ENCODE data around the gene ANKRD9.

The ANKRD9 gene

DNA sequence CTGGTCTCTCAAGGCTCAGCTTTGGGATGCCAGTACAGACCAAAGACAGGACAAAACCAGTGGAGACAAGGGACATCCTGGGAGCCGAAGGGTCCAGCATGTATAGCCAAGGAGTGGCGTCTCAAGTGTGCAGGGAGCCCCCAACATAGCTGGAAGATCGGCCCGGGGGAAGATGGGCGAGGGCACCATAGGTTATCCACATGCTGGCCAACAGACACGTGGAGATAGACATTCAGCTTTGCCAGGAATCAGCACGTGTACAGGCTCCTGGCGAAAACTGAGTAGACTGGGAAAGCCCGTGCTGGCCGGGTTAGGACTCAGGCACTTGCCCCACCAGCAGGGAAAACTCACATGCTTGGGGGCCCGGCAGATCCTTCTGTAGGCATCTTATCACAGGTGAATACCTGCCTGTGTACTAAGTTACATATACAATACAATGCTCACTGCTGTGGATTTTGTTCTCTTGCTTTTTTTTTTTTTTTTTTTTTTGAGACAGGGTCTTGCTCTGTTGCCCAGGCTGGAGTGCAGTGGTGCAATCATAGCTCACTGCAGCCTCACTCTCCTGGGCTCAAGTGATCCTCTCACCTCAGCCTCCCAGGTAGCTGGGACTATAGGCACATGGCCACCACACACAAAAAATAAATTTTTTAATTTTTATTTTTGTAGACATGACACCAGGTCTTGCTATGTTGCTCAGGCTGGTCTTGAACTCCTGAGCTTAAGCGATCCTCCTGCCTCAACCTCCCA is 5.6 kb upstream of the ANKRD9 start:
- Histone ChIP-seq H3K9me3 (ENCODE audit: low read length) (no peaks in the 10 kb centered on the region), H3K79me2 (ENCODE audit: insufficient read depth, low read length) (no peaks in the 10 kb centered on the region), H3K4me1 (ENCODE audit: insufficient read depth, low read length, severe bottlenecking) (peaks cover 14% of the 10 kb centered on the region), H3K4me2 (ENCODE audit: low read length) (no peak overlapping the region), H3K36me3 (ENCODE audit: insufficient read depth, low read length) (no peaks in the 10 kb centered on the region), H3F3A (ENCODE audit: insufficient read depth, low read length) (no peaks in the 10 kb centered on the region), H4K20me1 (ENCODE audit: insufficient read depth, low read length) (no peaks in the 10 kb centered on the region), H3K9me2 (ENCODE audit: low read depth, low read length) (no peaks in the 10 kb centered on the region), H3K27me3 (ENCODE audit: insufficient read depth, low read length) (no peaks in the 10 kb centered on the region), H2AFZ (ENCODE audit: low read length) (no peak overlapping the region), H3K4me3 (ENCODE audit: low read depth, low read length, poor library complexity, severe bottlenecking) (no peak overlapping the region), H3K27ac (ENCODE audit: low read depth, low read length, poor library complexity, severe bottlenecking) (no peak overlapping the region), H3K9ac (ENCODE audit: low read length) (no peak overlapping the region)
- no peak for TF ChIP-seq EZH2 (IDR thresholded peaks at IDR 0.05; ENCODE audit: borderline replicate concordance, low read length)
- TF ChIP-seq, protein P1, sequence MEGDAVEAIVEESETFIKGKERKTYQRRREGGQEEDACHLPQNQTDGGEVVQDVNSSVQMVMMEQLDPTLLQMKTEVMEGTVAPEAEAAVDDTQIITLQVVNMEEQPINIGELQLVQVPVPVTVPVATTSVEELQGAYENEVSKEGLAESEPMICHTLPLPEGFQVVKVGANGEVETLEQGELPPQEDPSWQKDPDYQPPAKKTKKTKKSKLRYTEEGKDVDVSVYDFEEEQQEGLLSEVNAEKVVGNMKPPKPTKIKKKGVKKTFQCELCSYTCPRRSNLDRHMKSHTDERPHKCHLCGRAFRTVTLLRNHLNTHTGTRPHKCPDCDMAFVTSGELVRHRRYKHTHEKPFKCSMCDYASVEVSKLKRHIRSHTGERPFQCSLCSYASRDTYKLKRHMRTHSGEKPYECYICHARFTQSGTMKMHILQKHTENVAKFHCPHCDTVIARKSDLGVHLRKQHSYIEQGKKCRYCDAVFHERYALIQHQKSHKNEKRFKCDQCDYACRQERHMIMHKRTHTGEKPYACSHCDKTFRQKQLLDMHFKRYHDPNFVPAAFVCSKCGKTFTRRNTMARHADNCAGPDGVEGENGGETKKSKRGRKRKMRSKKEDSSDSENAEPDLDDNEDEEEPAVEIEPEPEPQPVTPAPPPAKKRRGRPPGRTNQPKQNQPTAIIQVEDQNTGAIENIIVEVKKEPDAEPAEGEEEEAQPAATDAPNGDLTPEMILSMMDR (IDR thresholded peaks at IDR 0.05; ENCODE audit: low read length) = no peak

DNA sequence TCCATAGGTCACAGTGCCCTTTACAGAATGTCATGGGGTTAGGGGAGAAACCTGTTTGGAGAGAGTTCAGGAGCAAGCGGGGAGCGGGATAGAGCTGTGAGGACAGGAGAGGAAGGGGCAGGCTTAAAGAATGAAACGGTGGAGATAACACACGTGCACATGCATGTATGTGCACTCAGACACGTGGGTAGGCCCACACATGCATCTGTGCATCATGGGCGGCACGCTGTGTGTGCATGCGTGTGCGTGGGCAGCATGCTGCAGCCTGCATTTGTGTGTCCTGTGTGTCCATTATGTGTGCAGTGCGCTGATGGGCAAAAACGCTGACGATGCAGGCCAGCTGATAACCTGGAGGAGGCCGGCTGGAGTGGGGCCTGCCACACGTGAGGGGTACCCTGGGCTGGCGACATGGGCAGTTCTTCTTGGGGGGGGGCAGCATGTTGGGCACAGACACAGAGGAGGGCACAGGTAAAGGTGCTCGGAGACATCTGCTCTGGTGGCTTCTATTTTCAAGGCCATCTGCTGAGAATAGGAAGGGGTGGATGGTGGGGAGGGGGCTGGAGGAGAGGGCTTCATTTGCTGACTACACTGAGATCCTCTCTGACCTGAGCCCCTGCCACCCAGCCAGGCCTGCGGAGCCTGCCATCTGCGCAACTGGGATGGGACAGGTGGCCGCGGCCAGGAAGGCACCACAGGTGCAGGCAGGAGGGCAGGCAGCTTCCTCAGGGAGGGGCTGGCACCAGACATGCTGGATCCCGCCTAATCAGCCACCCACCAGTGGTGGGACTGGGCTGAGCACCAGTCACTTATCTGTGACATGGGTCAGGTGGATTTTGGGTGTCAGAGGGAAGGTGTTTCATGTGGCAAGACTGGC is 4.6 kb upstream of the ANKRD9 start:
- Histone ChIP-seq H3K79me2 (ENCODE audit: insufficient read depth, low read length) (no peaks in the 10 kb centered on the region), H3F3A (ENCODE audit: insufficient read depth, low read length) (no peaks in the 10 kb centered on the region), H3K36me3 (ENCODE audit: insufficient read depth, low read length) (no peaks in the 10 kb centered on the region), H2AFZ (ENCODE audit: low read length) (no peak overlapping the region), H3K9ac (ENCODE audit: low read length) (no peak overlapping the region), H3K4me3 (ENCODE audit: low read depth, low read length, poor library complexity, severe bottlenecking) (no peak overlapping the region), H3K27me3 (ENCODE audit: insufficient read depth, low read length) (no peaks in the 10 kb centered on the region), H3K4me1 (ENCODE audit: insufficient read depth, low read length, severe bottlenecking) (peaks cover 14% of the 10 kb centered on the region), H3K27ac (ENCODE audit: low read depth, low read length, poor library complexity, severe bottlenecking) (no peak overlapping the region), H4K20me1 (ENCODE audit: insufficient read depth, low read length) (no peaks in the 10 kb centered on the region), H3K9me2 (ENCODE audit: low read depth, low read length) (no peaks in the 10 kb centered on the region), H3K4me2 (ENCODE audit: low read length) (no peak overlapping the region), H3K9me3 (ENCODE audit: low read length) (no peaks in the 10 kb centered on the region)
- TF ChIP-seq EZH2 (IDR thresholded peaks at IDR 0.05; ENCODE audit: borderline replicate concordance, low read length) = no peak
- TF ChIP-seq, protein P1 (IDR thresholded peaks at IDR 0.05; ENCODE audit: low read length) = no peak

DNA sequence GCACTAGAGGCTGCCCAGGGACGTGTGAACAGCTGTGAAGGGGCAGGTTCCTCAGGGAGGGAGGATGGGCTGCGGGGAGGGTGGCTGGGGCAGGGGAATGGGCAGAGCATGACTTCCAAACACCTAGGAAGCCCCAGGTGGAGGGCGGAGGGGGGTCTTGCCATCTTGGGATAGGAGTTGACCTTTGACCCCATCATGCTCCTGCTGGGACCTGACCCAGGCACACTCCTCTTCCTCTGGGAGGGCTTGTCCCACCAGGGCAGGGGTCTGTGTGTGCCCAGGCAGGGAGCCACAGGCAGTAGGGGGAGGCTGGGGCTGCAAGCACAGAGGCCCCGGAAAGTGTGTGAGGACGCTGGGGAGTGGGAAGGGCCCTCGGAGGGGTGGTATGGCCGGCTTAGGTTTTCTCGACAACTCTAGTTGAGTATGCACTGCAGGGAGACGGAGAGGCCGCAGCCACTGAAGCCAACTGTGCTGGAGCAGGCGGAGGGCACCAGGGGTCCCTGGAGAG is 3.3 kb upstream of the ANKRD9 start:
- Histone ChIP-seq H3K4me3 (ENCODE audit: low read depth, low read length, poor library complexity, severe bottlenecking) (no peak overlapping the region), H3K4me1 (ENCODE audit: insufficient read depth, low read length, severe bottlenecking) (peaks cover 13% of the 10 kb centered on the region), H3K79me2 (ENCODE audit: insufficient read depth, low read length) (no peaks in the 10 kb centered on the region), H3K4me2 (ENCODE audit: low read length) (no peak overlapping the region), H4K20me1 (ENCODE audit: insufficient read depth, low read length) (no peaks in the 10 kb centered on the region), H3K27me3 (ENCODE audit: insufficient read depth, low read length) (no peaks in the 10 kb centered on the region), H3K9me3 (ENCODE audit: low read length) (no peaks in the 10 kb centered on the region), H2AFZ (ENCODE audit: low read length) (no peak overlapping the region), H3F3A (ENCODE audit: insufficient read depth, low read length) (no peaks in the 10 kb centered on the region), H3K27ac (ENCODE audit: low read depth, low read length, poor library complexity, severe bottlenecking) (no peak overlapping the region), H3K36me3 (ENCODE audit: insufficient read depth, low read length) (no peaks in the 10 kb centered on the region), H3K9ac (ENCODE audit: low read length) (no peak overlapping the region), H3K9me2 (ENCODE audit: low read depth, low read length) (no peaks in the 10 kb centered on the region)
- TF ChIP-seq, protein P1 (IDR thresholded peaks at IDR 0.05; ENCODE audit: low read length) = no peak
- TF ChIP-seq EZH2 (IDR thresholded peaks at IDR 0.05; ENCODE audit: borderline replicate concordance, low read length) = no peak

All from OCI-LY1 (cell line).